HG03139 (cell line): ENCODE results near the gene VCL.
"Not testable (repeated sequence)": the region's sequence is repeated elsewhere in the genome, so short reads cannot be mapped to it uniquely, and the experiment has no call there.

Experiments
- ATAC-seq: cut with Tn5 transposase; IDR thresholded peaks from one replicate; pipeline ENCODE4 v1.9.1; 2021; ENCODE audit not compliant: unreplicated experiment

VCL gene

DNA sequence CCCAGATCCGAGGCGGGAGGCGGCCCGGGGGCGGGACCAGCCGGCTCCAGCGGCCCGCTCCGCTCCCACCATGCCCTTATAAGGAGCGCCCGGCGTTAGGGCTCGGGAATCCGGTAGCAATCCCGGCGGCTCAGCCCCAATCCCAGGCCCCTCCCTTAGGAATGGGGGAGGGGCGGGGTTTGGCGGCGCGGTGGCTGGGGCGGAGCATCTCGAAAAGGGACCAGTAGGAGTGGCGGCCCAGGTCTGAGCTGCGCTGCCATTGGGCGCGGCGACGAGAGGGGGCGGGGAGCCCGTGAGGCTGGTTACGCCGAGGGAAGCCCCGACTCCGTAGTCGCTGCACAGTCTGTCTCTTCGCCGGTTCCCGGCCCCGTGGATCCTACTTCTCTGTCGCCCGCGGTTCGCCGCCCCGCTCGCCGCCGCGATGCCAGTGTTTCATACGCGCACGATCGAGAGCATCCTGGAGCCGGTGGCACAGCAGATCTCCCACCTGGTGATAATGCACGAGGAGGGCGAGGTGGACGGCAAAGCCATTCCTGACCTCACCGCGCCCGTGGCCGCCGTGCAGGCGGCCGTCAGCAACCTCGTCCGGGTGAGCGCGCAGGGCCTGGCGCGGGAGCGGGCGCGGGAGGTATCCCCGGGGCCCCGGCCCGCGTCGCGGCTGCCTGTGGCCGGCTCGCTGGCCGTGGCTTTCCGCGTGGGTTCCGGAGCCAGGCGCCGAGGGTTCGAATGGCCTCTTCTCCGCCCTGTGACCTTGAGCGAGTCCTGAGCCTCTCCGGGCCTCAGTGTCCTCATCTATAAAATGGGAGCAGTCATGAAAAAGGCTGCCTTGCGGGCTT lies at the start of gene VCL:
Gene VCL, plus strand, starts transcription at position 330 of the 836 bp plus-strand sequence. Its CDS starts 92 bp downstream, at position 422.
- ATAC-seq, result peak; percentile 91

DNA sequence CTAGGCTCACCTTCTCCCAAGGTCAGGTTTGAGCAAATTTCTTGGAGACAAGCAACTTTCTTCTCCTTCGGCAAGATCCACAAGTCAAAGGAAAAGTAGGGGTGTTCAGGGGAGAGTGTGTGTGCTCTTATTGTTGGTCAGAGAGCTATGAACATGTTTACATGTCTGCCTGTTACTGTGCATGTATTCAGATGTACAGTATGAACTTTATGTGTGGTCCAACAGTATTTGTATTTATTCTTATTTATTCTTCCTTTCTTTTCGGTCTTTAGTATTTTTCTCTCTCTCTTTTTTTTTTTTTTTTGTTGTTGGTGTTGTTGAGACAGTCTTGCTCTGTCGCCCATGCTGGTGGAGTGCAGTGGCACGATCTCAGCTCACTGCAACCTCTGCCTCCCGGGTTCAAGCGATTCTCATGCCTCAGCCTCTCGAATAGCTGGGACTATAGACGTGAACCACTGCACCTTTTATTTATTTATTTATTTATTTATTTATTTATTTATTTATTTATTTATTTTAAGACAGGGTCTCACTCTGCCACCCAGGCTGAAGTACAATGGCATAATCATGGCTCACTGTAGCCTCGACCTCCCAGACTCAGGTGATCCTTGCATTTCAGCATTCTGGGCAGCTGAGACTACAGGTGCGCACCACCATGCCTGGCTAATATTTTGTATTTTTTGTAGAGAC lies 48.8 kb upstream of the VCL start:
- ATAC-seq, result no peak

DNA sequence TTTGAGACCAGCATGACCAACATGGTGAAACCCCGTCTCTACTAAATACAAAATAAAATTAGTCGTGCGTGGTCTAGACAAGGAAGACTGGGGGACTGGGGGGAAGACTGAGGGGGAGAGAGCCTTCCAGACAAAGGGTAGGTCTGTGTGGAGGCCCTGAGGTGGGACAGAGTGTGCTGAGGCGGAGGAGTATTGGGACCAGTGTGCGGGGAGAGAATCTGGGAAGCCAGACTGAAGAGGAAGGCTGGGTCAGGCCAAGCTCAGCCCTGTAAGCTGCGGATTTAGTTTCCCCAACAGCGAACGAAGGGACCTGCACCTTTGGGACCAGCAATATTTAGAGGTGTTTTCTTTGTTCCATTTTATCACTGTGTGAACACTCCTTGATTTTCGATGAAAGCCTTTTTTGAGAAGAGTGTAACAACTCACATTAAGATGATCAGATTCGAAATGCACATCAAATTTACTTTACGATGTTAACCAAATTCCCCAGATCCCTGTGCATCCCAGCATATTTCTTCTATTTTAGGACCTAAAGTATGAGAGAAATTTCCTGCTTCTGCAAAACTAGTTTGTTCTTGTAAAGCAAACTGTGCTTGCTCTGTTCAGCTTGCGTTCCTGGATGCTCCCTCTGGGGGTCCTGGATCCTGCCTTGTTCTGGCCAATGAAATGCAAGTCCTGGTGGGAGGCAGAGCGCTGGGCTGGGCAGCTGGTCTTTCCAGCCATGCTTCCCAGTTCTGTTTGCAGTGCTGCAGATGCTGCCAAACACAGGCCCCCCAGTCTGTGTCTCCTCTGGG lies 47.6 kb upstream of the VCL start:
- ATAC-seq, result no peak

- ATAC-seq, result no peak
Measured at GRCh38 chr10:73953665-73954064, 44.3 kb upstream of the VCL start.

- ATAC-seq, result no peak
Measured at GRCh38 chr10:73954737-73955136, 43.2 kb upstream of the VCL start.

DNA sequence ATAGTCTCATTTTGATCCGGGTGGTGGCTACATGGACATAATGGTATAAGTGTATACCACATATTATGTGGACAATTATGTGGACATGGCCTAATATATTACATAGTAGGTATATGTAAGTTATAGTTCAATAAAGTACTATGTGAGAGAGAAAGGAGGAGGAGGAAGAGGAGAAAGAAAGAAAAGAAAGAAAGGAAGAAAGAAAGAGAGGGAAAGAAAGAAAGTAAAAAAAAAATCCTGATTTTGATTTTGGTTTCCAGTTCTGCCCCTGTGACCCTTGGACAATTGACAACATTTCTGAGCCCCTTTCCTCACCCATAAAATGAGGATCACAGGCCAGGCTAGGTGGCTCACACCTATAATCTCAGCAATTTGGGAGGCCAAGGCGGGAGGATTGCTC lies 42.2 kb upstream of the VCL start:
- no peak for ATAC-seq

GRCh38 chr10:73956476-73957359 lies 41.2 kb upstream of the VCL start:
- ATAC-seq, result peak; percentile 47

- ATAC-seq, result no peak
Measured at GRCh38 chr10:73959484-73960243, 38.3 kb upstream of the VCL start.

DNA sequence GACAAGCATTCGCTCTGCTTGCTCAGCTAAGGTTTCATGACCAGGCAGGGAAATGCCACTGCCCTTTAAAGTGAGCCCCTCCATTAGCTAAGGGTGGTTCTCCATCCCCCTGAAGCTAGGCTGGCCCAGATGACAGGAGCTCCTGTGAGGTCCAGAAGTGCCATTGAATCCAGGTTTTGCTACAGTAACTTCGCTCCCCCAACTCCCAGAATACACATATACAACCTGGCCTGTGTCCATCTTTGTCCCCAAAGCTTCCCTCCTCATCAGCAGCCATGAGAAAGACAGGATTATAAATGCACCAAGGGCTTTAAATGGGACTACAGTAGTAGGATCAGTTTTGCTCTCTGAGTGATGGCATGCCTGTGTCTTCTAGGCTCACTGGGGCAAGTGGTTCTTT lies 35.5 kb upstream of the VCL start:
- ATAC-seq, result no peak

DNA sequence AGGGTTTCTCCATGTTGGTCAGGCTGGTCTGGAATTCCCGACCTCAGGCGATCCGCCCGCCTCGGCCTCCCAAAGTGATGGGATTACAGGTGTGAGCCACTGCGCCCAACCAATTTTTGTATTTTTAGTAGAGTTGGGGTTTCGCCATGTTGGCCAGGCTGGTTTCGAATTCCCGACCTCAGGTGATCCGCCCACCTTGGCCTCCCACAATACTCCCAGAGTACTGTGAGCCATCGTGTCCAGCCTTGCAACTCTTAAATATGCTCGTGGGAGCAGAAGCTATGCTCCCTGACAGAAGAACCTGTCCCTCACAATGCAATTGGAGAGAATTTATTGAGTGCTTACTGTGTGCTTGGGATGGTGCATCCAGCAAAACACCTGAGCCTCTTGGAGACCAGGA lies 34.4 kb upstream of the VCL start:
- ATAC-seq, result not testable (repeated sequence)

DNA sequence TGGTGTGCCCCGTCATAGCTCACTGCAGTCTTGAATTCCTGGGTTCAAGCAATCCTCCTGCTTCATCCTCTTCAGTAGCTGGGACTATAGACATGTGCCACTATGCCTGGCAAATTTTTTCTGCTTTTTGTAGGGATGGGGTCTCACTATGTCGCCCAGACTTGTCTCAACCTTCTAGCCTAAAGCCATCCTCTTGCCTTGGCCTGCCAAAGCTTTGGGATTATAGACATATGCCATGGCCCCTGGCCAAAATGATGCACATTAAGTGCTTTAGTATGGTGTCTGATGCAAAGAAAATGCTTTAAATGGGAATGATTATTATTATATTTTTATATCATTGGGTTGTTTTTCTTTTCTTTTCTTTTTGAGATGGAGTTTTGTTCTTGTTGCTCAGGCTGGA lies 33.2 kb upstream of the VCL start:
- no peak for ATAC-seq

GRCh38 chr10:73965267-73965889 lies 32.5 kb upstream of the VCL start:
- not testable (repeated sequence) for ATAC-seq

GRCh38 chr10:73965890-73966768 lies 31.8 kb upstream of the VCL start:
- ATAC-seq, result no peak

- ATAC-seq, result no peak
Measured at GRCh38 chr10:73967022-73967429, 30.9 kb upstream of the VCL start.

- no peak for ATAC-seq
Measured at GRCh38 chr10:73967544-73967943, 30.4 kb upstream of the VCL start.

GRCh38 chr10:73968098-73968521 lies 29.8 kb upstream of the VCL start:
- ATAC-seq, result no peak

GRCh38 chr10:73969224-73969841 lies 28.6 kb upstream of the VCL start:
- ATAC-seq, result no peak

- ATAC-seq, result no peak
Measured at GRCh38 chr10:73970845-73971244, 27.1 kb upstream of the VCL start.
